Endothelial cell of umbilical vein (primary cell): ENCODE data around the gene FAM50A. TPM values are rescaled to one million over a fixed set of nuclear protein-coding genes. Genes with fewer than 3 reads are reported as not detected.

Experiments
- BruUV-seq: library from RNA; stranded (reverse); fragments of 400-500 nt; replicated peaks from 2 replicates; lab custom pipeline; 2021; lab: Mats Ljungman, UMichigan
- CTCF ChIA-PET: fragments of 300-600, 350-600 bp; sonication (Branson Sonifier 250); formaldehyde crosslinking; loops from one replicate; lab custom pipeline; 2021; ENCODE audit warnings: antibody characterized with exemption, inconsistent platforms; lab: Charles Lee
- POLR2A ChIA-PET: fragments of 300-600, 350-600 bp; sonication (Branson Sonifier 250); formaldehyde crosslinking; loops from one replicate; lab custom pipeline; 2021; ENCODE audit warnings: antibody characterized with exemption, inconsistent platforms; lab: Charles Lee
- DNase-seq: peaks from one replicate; pipeline ENCODE4 v3.0.0-alpha.2; 2011; ENCODE audit warnings: low read depth, low spot score
- FAIRE-seq: peaks from 2 replicates; lab custom pipeline; 2011; peaks lifted over from hg19 to GRCh38; lab: Jason Lieb, UNC
- H2AFZ ChIP-seq: 2 replicates; pipeline ENCODE4 v1.6.0; 2012; ENCODE audit warnings: low read depth, low read length, control low read depth, inconsistent platforms
- H3K27ac ChIP-seq: 2 replicates; pipeline ENCODE4 v1.5.1; 2011; ENCODE audit warnings: low read depth, mild to moderate bottlenecking, control low read depth, low read length, moderate library complexity; ENCODE audit not compliant: insufficient read depth
- H3K27me3 ChIP-seq, 2 experiments: 2 replicates each; pipeline versions ENCODE4 v1.6.0 to v1.6.1; 2011; ENCODE audit warnings: low read length in 2 of 2, mixed read lengths in 1 of 2; ENCODE audit not compliant: control insufficient read depth in 2 of 2, insufficient read depth in 2 of 2
- H3K36me3 ChIP-seq, 2 experiments: 2 replicates in 1 of 2; 3 replicates in 1 of 2; pipeline ENCODE4 v1.5.1; 2011; ENCODE audit warnings: low read length in 2 of 2, mild to moderate bottlenecking in 1 of 2, moderate library complexity in 1 of 2; ENCODE audit not compliant: control insufficient read depth in 2 of 2, insufficient read depth in 2 of 2; ENCODE audit errors: extremely low read depth in 1 of 2
- H3K4me1 ChIP-seq: 3 replicates; pipeline ENCODE4 v1.5.1; 2011; ENCODE audit warnings: mild to moderate bottlenecking, low read length; ENCODE audit not compliant: control insufficient read depth, insufficient read depth; ENCODE audit errors: extremely low read depth
- H3K4me2 ChIP-seq: 2 replicates; pipeline ENCODE4 v1.6.1; 2011; ENCODE audit warnings: low read length, control low read depth, mixed read lengths; ENCODE audit not compliant: insufficient read depth
- H3K4me3 ChIP-seq, 3 experiments: fragments of 200-600 bp in 1 of 3; sonication (generic), shearing (Covaris generic) in 1 of 3; replicated peaks in 1 of 3; 2 replicates each; pipeline ENCODE4 v1.5.1; 2011 to 2016; ENCODE audit warnings: control low read depth in 3 of 3, low read length in 3 of 3, mild to moderate bottlenecking in 2 of 3, inconsistent platforms in 1 of 3, low read depth in 1 of 3, moderate library complexity in 1 of 3; ENCODE audit not compliant: insufficient read depth in 1 of 3
- H3K79me2 ChIP-seq: 2 replicates; pipeline ENCODE4 v1.6.0; 2012; ENCODE audit warnings: low read length, inconsistent platforms; ENCODE audit not compliant: control insufficient read depth, insufficient read depth
- H3K9ac ChIP-seq: replicated peaks from 2 replicates; pipeline ENCODE3; 2011; ENCODE audit warnings: low read length, control low read depth; ENCODE audit not compliant: insufficient read depth; ENCODE audit errors: extremely low read depth
- H3K9me1 ChIP-seq: replicated peaks from 3 replicates; pipeline ENCODE4 v1.6.0; 2011; ENCODE audit warnings: mild to moderate bottlenecking, low read length; ENCODE audit not compliant: control insufficient read depth, insufficient read depth; ENCODE audit errors: extremely low read depth
- H3K9me3 ChIP-seq: replicated peaks from 2 replicates; pipeline ENCODE4 v1.5.1; 2012; ENCODE audit warnings: low read length, inconsistent platforms; ENCODE audit not compliant: control insufficient read depth, insufficient read depth
- H4K20me1 ChIP-seq: replicated peaks from 2 replicates; pipeline ENCODE3; 2011; ENCODE audit warnings: mild to moderate bottlenecking, low read length; ENCODE audit not compliant: control insufficient read depth, insufficient read depth; ENCODE audit errors: extremely low read depth
- EZH2 ChIP-seq: IDR thresholded peaks from 2 replicates; pipeline ENCODE4 v1.6.1; 2012; ENCODE audit warnings: borderline replicate concordance, low read depth, mild to moderate bottlenecking, moderate library complexity, low read length, inconsistent platforms; ENCODE audit not compliant: severe bottlenecking
- FOS ChIP-seq: IDR thresholded peaks from 2 replicates; pipeline ENCODE4 v1.6.1; 2011; ENCODE audit warnings: mild to moderate bottlenecking, low read length, moderate library complexity, borderline replicate concordance; ENCODE audit not compliant: insufficient read depth
- GATA2 ChIP-seq: IDR thresholded peaks from 2 replicates; pipeline ENCODE4 v1.7.0; 2011; ENCODE audit warnings: low read depth, mild to moderate bottlenecking, moderate library complexity, mixed read lengths, low read length; ENCODE audit not compliant: insufficient read length, insufficient read depth
- JUN ChIP-seq: IDR thresholded peaks from 2 replicates; pipeline ENCODE4 v1.6.1; 2011; ENCODE audit warnings: borderline replicate concordance, low read depth; ENCODE audit not compliant: insufficient read length, insufficient read depth
- MYC ChIP-seq: IDR thresholded peaks from one replicate; pipeline ENCODE4 v1.6.1; 2011; ENCODE audit warnings: mild to moderate bottlenecking, low read depth, low read length
- POLR2A ChIP-seq: IDR thresholded peaks from 2 replicates; pipeline ENCODE4 v1.6.1; 2012; ENCODE audit warnings: low read depth, mild to moderate bottlenecking, control low read depth, low read length
- POLR2AphosphoS5 ChIP-seq: IDR thresholded peaks from 2 replicates; pipeline ENCODE4 v1.6.1; 2012; ENCODE audit warnings: low read depth, mild to moderate bottlenecking, control low read depth, low read length, moderate library complexity; ENCODE audit not compliant: insufficient read depth
- dilution Hi-C: fragments of 300-500 bp; cut with MboI; formaldehyde crosslinking; loops from one replicate; pipeline ENCODE4 v1.15.0; 2019; ENCODE audit warnings: low sequenced_read_pairs; ENCODE audit not compliant: extremely low pct_ligation_motif_present
- intact Hi-C: fragments of 100-400 bp; cut with micrococcal nuclease; formaldehyde crosslinking; loops from one replicate; pipeline ENCODE4 v1.10.0; 2022
- polyA plus RNA-seq, 4 experiments: library from polyadenylated mRNA; depleted of rRNA in 3 of 4; stranded (reverse) in 3 of 4; unstranded in 1 of 4; fragments of >200 nt; gene quantifications; 2 replicates each; pipeline versions ENCODE4 v1.2.1 to v1.2.3, GENCODE V29; 2011 to 2012; ENCODE audit warnings: missing spikeins in 1 of 4
- total RNA-seq: library from RNA; stranded (reverse); gene quantifications from 2 replicates; pipeline ENCODE4 v1.2.3, GENCODE V29; 2021
- TF ChIP-seq, protein P1 (sequence below), 2 donors: IDR thresholded peaks; 1 replicate in 1 of 2; 2 replicates in 1 of 2; pipeline ENCODE4 v1.5.1; 2011; ENCODE audit warnings: low read length in 2 of 2, mild to moderate bottlenecking in 2 of 2, moderate library complexity in 2 of 2, control low read depth in 1 of 2, inconsistent platforms in 1 of 2, low read depth in 1 of 2; ENCODE audit not compliant: insufficient read depth in 1 of 2; ENCODE audit errors: extremely low read depth in 1 of 2
- TF ChIP-seq, protein P2 (sequence below): IDR thresholded peaks from 2 replicates; pipeline ENCODE4 v1.6.1; 2011; ENCODE audit not compliant: insufficient read depth, insufficient read length

FAM50A gene
- total and polyA plus RNA-seq, 2 donors (not counting 3 experiments of a cell fraction or from before 2014, with no cell fraction given), result 75.9 to 123 TPM

DNA sequence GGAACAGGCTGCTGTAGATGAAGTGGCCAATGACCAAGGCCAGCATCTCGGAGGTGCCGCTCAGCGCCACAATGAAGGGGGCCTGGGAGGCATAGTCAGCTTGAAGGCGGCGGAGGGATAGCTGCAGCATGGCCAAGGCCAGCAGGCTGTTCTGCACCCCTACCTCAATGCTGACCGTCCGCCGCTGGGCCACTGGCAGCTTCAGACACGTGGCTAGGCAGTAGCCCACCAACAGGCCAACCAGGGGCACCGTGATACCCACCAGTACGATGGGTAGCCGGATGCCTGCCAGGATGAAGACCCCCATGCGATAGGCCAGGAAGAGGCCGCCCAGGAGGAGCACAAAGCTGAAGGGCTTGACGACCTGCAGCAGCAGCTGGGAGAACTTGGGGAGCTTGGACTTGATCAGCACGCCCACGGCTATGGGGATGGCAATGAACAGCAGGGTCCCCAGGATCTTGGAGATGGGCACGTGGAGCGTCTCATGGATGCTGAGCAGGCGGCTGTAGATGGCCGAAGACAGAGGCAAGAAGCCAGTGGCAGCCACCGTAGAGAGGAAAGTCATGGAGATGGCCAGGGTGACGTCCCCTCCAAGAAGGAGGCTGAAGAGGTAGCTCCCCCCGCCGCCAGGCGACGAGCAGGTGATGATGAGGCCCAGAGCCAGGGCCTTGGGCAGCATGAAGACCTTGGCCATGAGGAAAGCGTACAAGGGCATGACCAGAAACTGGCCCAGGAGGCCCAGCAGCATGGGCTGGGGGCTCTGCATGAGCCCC lies 43.8 kb downstream of the FAM50A start:
- Histone ChIP-seq H3K4me1 (peaks cover 3% of the 10 kb centered on the region), H2AFZ (no peak overlapping the region), H3K79me2 (peaks cover 10% of the 10 kb centered on the region), H3K9me1 (no peaks in the 10 kb centered on the region), H3K9me3 (no peaks in the 10 kb centered on the region), H4K20me1 (no peaks in the 10 kb centered on the region), H3K9ac (no peak overlapping the region), H3K27me3 (no peaks in the 10 kb centered on the region), H3K4me3 (no peak overlapping the region), H3K4me2 (no peak overlapping the region), H3K36me3 (no peaks in the 10 kb centered on the region), H3K27ac (no peak overlapping the region)
- CTCF ChIA-PET, result interaction anchor here (1.4 kb wide), 1 partner anchor 39 kb away, joined by 4 read pairs; no protein-coding TSS in a partner anchor
- dilution Hi-C loops, result no loop called here
- BruUV-seq, result no TSS peak
- POLR2A ChIA-PET, result interaction anchor here (0.5 to 1.2 kb wide), 2 partner anchors 9 to 12 kb away, joined by 3 to 5 read pairs; partner anchors contain the start of gene LAGE3
- no peak for DNase-seq
- TF ChIP-seq, protein P1, sequence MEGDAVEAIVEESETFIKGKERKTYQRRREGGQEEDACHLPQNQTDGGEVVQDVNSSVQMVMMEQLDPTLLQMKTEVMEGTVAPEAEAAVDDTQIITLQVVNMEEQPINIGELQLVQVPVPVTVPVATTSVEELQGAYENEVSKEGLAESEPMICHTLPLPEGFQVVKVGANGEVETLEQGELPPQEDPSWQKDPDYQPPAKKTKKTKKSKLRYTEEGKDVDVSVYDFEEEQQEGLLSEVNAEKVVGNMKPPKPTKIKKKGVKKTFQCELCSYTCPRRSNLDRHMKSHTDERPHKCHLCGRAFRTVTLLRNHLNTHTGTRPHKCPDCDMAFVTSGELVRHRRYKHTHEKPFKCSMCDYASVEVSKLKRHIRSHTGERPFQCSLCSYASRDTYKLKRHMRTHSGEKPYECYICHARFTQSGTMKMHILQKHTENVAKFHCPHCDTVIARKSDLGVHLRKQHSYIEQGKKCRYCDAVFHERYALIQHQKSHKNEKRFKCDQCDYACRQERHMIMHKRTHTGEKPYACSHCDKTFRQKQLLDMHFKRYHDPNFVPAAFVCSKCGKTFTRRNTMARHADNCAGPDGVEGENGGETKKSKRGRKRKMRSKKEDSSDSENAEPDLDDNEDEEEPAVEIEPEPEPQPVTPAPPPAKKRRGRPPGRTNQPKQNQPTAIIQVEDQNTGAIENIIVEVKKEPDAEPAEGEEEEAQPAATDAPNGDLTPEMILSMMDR (IDR thresholded peaks at IDR 0.05; ENCODE audit: extremely low read depth in 1 of 2, insufficient read depth in 1 of 2, low read depth in 1 of 2, low read length in 2 of 2), result no peak
- TF ChIP-seq EZH2, result no peak
- no peak for TF ChIP-seq MYC
- TF ChIP-seq POLR2A, result no peak
- TF ChIP-seq POLR2AphosphoS5, result no peak
- no peak for TF ChIP-seq FOS
- TF ChIP-seq, protein P2, sequence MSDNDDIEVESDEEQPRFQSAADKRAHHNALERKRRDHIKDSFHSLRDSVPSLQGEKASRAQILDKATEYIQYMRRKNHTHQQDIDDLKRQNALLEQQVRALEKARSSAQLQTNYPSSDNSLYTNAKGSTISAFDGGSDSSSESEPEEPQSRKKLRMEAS, result no peak
- no peak for TF ChIP-seq GATA2
- no peak for TF ChIP-seq JUN
- no peak for FAIRE-seq
- intact Hi-C loops, result no loop called here
